Hepatic stellate cell (primary cell): Measurements from ENCODE around the gene ANKRD12.
"Not testable (repeated sequence)": the region's sequence is repeated elsewhere in the genome, so short reads cannot be mapped to it uniquely, and the experiment has no call there.

Experiments
- DNase-seq: peaks from one replicate; pipeline ENCODE4 v3.0.0; 2011; ENCODE audit warnings: low spot score

Gene ANKRD12

DNA sequence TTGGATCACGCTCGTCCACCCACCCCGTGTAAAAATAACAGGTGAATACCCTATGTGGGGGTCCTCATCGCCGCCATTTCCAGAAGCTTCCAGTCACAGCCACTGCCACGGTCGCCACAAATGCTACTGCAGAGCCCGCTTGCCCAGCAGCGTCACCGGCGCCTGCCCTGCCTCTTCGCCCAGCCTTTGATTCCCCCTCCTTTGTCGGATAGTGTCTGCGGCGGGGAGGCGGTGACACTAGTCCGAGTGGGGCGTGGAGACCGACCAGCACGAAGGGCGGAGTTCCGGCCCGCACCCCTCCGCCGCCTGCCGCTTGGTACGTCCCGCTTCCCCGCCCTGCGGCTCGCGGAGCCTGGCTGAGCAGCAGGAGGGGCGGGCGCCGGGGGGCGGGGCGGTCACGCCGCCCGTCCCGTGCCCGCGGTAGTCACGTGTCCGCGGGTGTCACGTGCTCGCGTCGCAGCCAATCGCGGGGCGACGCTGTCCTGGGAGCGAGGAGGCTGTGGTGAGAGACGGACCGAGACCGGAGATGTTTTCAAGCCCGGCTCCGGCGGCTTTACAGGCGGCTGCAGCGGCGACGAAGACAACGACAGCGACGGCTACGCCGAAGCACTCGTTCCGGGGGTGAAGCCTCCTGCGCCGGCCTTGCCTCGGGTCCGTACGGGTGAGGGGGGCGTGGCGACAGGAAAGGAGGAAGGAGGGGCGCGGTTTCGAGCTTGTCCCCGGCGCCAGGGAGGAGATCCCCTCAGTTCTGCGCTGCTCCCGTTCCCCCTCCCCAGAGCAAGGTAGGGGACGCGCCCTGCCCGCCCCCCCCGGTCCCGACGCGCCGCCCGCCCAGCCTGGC, at the start of gene ANKRD12:
TSS of gene ANKRD12 (plus strand) at position 467 of the 841 bp plus-strand sequence. CDS start 45,652 bp downstream, outside the sequence.
- peak; percentile 97 for DNase-seq

DNA sequence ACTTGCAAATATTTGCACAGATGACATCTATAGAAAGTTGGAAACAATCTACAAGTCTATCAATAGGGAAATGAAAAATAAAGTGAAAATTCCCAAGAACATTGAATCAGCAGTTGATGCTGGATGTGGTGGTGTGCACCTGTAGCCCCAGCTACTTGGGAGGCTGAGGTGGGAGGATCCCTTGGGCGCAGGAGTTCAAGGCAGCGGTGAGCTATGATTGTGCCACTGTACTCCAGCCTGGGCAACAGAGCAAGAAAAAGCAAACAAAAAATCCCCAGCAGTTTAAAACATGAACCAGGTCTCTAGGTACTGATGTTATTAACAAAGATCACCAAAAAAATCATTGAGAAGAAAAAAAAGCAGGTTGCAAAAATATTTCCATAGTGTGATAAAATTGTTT, 49.4 kb upstream of the ANKRD12 start:
- DNase-seq = no peak

DNA sequence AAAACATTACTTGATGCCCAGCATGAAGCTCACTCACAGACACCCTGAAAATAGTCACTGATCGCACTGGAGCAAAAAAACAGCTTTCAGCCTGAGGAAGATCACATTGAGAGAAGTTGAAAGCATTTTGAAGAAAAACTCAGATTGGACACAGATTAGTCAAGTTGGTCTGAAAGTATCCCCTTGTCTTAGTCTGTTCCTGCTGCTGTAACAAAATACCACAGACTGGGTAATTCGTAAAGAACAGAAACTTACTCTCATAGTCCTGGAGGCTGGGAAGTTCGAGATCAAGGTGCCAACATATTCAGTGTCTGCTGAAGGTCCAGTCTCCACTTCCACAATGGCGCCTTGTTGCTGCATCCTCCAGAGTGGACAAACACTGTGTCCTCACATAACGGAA, 48.3 kb upstream of the ANKRD12 start:
- DNase-seq = no peak

DNA sequence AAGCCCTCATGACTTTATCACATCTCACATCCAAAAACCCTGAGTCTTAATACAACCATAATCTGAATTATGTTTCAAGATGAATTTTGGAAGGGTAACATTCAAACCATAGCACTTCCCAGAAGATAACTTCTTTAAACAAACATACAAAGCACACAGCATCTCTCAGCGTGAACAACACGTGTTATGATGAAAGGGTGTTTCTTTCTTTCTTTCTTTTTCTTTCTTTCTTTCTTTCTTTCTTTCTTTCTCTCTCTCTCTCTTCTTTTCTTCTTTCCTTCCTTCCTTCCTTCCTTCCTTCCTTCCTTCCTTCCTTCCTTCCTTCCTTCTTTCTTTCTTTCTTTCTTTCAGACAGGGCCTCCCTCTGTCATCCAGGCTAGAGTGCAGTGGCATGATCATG, 47.9 kb upstream of the ANKRD12 start:
- not testable (repeated sequence) for DNase-seq

DNA sequence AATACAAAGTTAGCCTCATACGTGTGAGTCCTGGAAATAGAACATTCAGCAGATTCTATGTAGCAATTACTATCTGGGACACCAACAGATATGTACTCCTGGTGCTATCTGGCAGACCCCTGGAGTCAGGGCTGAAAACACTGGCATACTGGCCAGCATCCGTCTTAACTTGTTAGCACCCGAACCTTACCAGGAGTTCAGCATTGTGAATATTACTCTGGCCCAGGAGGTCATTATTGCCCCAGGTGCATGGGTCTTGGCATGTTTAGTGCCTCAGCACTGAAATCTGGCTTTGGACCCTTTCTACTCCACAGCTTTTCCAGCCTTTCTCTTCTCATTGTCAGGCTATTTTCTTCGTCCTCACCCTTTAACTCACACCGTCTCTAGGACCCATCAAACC, 46.0 kb upstream of the ANKRD12 start:
- DNase-seq = no peak

DNA sequence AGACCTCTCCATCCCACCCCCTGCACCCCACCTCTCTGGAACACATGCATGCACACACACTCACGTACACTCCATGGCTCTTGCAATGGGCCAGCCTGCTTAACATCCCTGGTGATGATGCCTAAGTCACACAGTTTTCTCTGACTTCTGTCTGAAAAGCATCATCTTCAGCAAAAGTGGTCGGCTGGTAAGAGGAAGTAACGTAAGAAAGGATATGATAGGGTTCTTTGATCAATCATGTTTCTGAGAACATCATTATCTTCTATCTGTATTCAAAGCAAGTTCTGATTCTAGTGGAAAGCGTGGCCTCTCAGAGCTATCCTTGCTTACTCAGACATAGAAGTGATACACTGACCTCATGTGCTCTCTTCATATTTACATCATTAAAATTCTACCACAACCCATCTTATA, 45.5 kb upstream of the ANKRD12 start:
- DNase-seq = no peak

DNA sequence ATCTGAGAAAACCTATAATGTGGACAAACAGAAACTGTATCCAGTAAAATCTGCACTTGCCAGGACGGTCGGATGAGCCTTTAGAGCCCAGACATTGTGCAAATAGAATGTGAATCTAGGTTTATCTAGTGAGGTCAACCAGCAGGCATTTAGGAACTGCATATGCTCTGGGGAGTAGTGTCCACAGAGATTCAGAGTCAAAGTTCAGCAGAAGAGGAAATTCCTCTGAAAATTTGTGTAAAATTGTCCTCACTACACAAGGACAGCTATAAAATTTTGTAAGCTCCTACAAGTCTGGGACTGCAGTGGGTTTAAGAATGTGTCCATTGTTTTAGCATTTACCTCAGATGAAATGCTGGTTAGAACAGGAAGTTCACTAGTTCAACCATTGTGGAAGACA, 43.9 kb upstream of the ANKRD12 start:
- no peak for DNase-seq

DNA sequence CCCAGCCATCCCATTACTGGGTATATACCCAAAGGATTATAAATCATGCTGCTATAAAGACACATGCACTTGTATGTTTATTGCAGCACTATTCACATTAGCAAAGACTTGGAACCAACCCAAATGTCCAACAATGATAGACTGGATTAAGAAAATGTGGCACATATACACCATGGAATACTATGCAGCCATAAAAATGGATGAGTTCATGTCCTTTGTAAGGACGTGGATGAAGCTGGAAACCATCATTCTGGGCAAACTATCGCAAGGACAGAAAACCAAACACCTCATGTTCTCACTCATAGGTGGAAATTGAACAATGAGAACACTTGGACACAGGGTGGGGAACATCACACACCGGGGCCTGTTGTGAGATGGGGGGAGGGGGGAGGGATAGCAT, 43.5 kb upstream of the ANKRD12 start:
- not testable (repeated sequence) for DNase-seq

DNA sequence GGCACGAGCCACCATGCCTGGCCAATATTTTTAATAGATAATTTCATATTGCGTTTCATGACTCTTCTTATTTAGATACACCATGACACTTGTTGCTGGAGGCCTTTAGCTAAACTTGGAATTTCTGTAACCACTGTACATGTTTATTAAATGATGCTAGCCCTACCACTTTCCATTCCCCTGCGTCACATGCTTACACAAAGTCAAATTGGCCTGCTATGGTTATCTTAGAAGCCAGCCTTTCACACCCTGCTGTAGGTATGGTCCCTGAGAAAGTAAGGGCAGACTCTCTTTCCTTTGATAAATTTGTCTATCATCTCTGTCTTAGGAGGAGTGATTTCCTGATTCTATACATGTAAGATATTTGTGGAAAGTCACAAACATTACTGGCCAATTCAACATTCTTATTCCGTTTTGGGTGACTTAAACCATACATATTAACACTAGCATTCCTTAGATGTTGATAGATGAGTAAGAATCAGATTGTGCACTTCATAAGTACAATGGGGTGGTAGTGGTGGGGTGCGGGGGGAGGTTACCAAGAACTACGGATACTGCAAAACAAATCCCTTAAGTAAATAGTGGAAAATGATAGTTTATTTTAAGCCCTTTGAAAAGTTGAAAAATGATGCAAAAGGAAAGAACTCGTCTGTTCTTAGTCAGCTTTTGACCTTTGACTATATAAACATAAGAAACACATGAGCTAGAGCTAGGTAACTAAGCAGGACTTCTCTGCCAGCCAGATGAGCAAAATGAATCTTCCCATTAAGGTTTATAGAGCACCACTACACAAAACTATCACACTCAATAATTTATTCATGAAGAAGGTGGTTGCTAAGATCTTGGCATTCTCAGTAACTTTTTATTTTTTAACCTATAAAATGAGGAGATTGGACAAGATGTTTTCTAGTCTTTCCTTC, 42.0 kb upstream of the ANKRD12 start:
- DNase-seq = peak; percentile 74

DNA sequence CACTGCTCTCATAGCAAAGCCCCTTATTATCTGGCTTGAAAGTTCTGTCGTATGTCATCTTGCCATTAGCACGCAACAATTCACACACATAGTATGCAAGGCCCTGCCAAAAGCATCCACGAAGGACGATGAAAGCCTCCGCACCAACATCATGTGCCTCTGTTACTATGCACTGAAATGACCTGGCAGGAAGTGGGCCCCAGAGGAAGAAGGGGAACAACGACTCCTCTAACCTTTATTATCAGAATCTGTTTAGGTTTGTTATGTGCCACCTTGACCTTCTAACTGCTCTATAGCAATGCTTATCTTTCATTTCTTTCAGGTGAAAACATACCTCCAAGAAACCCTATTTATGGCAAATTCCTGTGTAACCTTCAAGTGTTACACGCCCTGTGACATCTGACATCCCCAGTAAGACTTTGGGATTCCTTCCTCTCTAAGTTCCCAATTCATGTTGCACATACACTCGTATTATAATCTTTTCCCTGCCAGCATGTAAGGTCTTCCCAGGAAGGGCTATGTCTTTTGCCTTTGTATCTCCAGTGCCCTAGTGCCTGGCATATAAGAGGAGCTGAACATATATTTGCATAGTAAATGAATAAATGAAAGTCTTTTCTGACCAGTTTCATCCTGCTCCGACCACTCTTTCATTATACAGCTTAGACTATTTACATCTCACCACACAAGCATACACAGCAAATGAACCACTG, 41.1 kb upstream of the ANKRD12 start:
- peak; percentile 26 for DNase-seq

DNA sequence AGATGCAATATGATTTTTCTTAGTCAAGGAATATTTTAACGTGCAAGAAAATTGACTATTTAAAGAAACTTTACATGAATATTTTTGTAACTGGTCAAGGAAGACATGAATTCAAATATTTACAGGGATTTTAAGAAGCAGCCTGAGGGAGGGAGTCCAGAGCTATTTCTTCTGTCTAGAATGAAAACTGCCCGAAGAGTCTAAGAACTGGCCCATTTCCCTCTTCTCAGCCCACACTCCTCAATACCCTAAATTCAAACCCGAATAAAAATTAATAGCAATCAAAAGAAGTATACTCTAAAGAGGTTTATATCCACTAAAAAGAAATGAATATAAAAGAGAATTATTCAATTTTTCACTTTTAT, 40.6 kb upstream of the ANKRD12 start:
- DNase-seq = no peak

DNA sequence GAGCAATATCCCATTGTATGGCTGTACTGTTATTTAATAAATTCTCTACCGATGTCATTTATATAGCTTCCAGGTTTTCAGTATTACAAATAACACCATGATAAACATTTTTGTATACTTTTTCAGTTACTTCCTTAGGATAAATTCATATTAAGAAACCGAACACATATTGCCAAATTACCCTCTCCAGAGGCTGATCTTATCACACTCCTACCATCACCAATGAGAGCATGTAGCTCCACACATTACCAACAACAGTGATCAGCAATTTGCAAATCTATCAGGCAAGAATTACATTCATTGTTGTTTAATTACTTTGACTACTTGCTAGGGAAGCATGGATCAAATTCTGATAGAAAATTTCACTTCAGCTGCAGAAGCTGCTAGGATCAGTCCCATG, 39.9 kb upstream of the ANKRD12 start:
- DNase-seq = no peak

DNA sequence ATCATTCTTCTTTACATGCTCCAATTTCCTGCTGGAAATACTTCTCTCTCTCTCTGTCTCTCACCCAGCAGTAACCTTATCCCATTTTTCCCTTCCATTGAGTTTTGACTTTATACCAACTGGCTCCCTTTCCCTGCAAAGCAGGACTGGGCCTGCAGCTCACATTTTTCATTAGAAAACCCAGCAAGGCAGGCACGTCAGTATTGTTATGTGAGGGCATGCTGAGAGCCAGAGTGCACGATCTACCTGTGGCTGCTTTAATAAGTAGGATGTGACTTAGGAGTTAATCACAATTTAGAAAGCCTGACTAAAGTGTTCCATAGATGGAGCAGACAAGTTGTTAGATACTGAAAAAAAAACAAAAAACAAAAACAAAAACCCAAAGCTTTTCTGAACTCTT, 39.2 kb upstream of the ANKRD12 start:
- DNase-seq = no peak

DNA sequence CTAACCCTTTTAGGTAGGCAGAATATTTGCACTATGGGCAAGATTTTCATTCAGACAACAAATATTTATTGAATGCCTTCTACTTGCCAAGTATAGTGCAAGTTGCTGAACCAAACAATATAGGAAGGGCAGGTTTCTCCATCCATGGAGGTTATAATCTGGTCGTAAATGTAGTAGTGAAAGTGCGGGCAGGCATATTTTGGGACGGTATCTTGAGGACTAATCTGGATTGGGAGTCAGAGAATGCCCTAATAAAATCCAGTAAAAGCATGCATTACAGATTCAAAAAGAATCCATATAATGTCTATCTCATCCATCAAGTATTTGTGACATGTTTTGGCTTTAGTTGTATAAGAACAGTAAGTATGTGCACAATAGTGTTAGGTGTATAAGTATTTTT, 35.8 kb upstream of the ANKRD12 start:
- DNase-seq = no peak

DNA sequence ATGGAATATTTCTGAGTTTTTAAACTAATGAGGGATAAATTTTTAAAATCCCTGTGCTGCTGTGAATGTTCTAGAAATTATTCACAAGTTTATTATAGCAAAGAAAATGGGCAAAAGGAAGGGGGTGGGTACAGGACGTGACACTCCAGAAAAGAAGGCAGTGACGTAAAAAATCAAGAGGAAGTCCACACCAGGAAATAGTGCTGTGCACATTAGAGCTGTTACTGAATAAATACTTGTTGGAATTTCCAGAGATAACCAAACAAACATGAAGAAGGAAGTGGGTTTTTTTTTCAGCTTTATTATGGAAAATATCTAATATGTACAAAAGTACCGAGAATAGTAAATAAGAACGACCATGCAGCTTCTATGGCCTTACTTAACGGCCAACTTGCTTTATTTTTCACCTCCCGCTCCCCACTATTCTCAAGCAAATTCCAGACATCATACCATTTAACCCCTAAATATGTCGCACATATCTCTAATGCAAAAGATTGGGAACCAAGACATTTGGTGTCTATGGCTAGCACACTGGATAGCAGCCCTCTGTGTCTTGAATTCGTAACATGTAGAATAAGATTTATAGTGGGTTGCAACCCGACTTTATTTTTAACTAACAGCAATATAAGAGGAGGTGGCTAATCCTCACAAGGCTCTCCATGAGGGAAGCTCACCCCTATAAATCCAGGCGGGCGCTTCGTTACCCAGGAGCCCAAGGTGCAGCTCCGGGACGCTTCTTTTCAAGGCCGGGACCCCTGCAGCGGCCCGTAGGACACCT, 34.7 kb upstream of the ANKRD12 start:
- DNase-seq = peak; percentile 55

DNA sequence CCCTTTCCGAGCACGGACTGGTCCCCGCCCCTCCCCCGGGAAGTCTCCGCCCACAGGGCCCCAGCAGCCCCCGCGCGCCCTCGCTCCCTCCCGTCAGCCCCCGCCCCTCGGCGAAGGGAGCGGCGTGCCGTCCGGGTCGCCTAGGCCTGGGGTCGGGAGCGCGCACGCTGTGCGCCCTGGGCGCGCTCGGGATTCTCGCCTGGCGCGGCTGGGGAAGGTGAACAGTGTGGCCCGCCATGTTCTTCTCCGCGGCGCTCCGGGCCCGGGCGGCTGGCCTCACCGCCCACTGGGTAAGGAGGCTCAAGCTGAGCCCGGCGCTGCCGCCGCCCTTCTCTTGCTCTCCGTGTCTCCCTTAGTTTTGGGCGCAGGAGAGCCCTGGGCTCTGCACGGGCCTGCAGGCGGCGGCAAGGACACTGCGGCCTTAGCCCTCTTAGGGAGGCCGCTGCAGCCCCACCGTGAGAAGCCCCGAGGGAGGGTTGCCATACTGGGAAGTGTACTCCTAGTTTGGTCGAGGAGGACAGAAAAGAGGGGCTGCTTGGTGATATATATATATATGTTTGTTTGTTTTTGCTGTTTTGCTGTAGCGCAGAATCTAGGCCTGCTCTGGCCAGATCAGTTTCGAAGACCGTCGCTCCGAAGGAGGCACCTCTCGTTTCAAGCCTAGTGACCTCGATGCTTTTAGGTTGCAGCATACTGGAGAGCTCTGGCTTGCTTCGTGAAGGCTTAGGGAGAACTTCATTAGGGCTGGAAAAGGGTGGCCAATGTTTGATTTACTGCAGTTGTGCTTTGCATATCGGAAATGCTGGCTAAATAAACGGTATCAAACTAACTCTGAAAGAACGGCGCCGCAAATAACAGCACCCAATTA, 33.8 kb upstream of the ANKRD12 start, which contains the start of gene NDUFV2:
TSS of gene NDUFV2 (plus strand) at position 192 of the 868 bp plus-strand sequence. CDS start at position 237, 45 bp downstream.
- DNase-seq = peak; percentile 94

DNA sequence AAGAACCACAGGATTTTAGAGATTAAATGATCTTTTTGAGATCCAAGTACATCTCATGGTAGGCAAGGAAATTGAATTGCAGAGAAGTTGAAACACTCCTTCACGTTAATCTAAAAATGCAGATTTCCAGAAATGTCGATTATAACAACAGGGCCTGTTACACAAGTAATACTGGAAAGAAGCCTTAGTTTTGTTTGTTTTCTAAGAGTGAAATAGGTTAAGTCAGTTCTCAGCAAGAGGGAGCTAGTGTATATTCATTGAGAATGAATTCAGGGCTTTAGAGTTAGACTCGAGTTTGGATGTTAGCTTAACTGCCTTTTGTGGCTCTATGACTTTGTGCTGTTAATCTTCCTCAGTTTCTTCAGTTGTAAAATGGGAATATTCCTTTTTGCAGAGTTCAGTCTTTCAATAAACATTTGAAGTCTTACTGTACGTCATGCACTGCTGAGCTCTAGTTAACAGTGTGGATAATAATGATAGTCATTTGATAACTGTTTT, 33.2 kb upstream of the ANKRD12 start:
- no peak for DNase-seq

DNA sequence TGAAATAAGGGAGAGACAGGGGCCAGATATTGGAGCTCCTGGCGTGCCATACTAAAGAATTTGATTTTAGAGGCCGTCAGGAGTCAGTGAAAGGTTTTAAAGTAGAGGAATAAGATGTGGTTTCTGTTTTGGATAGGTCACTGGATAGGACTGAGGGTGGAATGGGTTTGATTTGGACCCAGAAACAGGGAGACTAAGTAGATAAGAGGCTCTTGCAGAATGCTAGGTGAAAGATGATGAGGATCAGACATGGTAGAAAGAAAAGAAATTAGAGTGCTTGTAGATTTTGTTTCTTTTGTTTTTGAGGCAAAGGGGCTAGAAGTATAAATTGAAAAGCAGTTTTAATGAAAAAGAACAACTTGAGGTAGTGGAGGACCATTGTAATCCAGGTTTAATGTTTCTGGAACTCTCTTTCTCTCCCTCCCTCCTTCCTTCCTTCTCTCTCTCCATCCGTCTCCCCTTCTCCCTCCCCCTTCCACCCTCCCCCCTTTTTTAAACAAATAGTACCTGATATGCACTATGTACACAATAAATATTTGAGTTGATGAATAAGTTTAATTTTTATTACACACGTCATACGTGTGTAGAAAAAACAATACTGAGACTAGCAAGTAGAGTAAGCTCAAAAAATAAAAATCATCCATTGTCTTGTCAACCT, 32.2 kb upstream of the ANKRD12 start:
- DNase-seq = no peak

DNA sequence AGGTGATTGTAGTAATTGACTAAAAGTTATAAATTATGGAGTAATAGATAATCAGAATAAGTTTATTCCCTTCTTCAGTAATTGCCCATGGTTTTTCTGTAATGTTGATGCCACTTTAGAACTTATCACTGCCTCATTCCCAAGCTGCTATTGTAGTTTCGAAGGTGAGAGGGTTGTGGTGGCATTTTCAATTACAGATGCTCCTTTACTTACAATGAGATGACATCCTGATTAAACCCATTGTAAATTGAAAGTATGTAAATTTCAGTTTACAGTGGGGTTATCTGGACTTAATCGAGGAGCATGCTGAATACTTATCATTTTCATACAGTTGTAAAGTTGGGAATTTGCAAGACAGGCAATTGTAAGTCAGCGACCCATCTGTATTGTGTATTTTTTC, 31.2 kb upstream of the ANKRD12 start:
- DNase-seq = no peak

DNA sequence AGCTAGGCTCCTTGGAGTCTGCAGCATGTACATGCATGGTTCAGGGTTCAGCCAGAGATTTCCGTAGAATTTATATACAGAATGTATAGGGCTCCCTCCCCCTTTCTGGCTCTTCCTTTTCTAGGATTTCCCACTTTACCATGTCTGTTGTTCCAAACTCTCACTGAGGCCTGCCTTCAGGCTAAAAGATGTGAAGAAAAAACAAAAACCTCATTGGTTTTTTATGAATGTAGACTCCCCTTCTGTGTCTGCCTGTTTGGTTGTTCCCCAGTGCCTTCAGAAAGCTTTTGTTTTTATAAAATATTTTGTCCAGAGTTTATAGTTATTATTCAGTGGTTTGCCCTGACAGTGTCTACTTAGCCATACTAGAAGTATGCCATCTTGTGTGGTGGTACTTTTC, 30.5 kb upstream of the ANKRD12 start:
- DNase-seq = no peak
